Smooth muscle cell (in vitro differentiated cells): ENCODE measurements around the gene NEDD4. TPM values are rescaled to one million over a fixed set of nuclear protein-coding genes. Genes with fewer than 3 reads are reported as not detected.
"Not testable (repeated sequence)": the region's sequence is repeated elsewhere in the genome, so short reads cannot be mapped to it uniquely, and the experiment has no call there.

ENCODE experiments used
- DNase-seq: peaks from one replicate; lab custom pipeline; 2025; ENCODE audit not compliant: unreplicated experiment; lab: John Stamatoyannopoulos, UW
- H2AFZ ChIP-seq: fragments of 200-600 bp; sonication (generic); 2 replicates; pipeline ENCODE4 v1.6.0; 2016; ENCODE audit warnings: antibody characterized with exemption, low read depth, mild to moderate bottlenecking
- H3F3A ChIP-seq: fragments of 200-600 bp; sonication (generic); 2 replicates; pipeline ENCODE4 v1.6.0; 2017; ENCODE audit warnings: antibody characterized with exemption, low read depth
- H3K27ac ChIP-seq: fragments of 200-600 bp; sonication (generic); 2 replicates; pipeline ENCODE4 v1.5.1; 2016; ENCODE audit warnings: low read depth, mild to moderate bottlenecking
- H3K27me3 ChIP-seq: fragments of 200-600 bp; sonication (generic); 2 replicates; pipeline ENCODE4 v1.6.1; 2016; ENCODE audit warnings: low read depth, mild to moderate bottlenecking
- H3K36me3 ChIP-seq: fragments of 200-600 bp; sonication (generic); 2 replicates; pipeline ENCODE4 v1.5.1; 2016; ENCODE audit warnings: low read depth
- H3K4me1 ChIP-seq: fragments of 200-600 bp; sonication (generic); 2 replicates; pipeline ENCODE4 v1.5.1; 2016; ENCODE audit warnings: low read depth
- H3K4me2 ChIP-seq: fragments of 200-600 bp; sonication (generic); 2 replicates; pipeline ENCODE4 v1.6.0; 2016; ENCODE audit warnings: mild to moderate bottlenecking
- H3K4me3 ChIP-seq: fragments of 200-600 bp; sonication (generic); 2 replicates; pipeline ENCODE4 v1.5.1; 2016; ENCODE audit warnings: mild to moderate bottlenecking
- H3K79me2 ChIP-seq: fragments of 200-600 bp; sonication (generic); 2 replicates; pipeline ENCODE4 v1.6.0; 2016; ENCODE audit warnings: low read depth, mild to moderate bottlenecking
- H3K9ac ChIP-seq: fragments of 200-600 bp; sonication (generic); 2 replicates; pipeline ENCODE4 v1.6.0; 2016; ENCODE audit warnings: low read depth
- H3K9me3 ChIP-seq: fragments of 200-600 bp; sonication (generic); replicated peaks from 2 replicates; pipeline ENCODE4 v1.5.1; 2016; ENCODE audit warnings: low read depth
- H4K20me1 ChIP-seq: fragments of 200-600 bp; sonication (generic); 2 replicates; pipeline ENCODE4 v1.6.0; 2016; ENCODE audit warnings: low read depth
- CTCF ChIP-seq: fragments of 200-600 bp; sonication (generic); IDR thresholded peaks from 2 replicates; pipeline ENCODE4 v1.5.1; 2017; ENCODE audit warnings: borderline replicate concordance, mild to moderate bottlenecking, antibody characterized with exemption; ENCODE audit not compliant: insufficient read depth, poor library complexity, severe bottlenecking
- WGBS: methylation state at CpG from one replicate; pipeline ENCODE4 v1.1.7; 2016; ENCODE audit warnings: low lambda C conversion rate; 5-methylcytosine and 5-hydroxymethylcytosine counted together
- polyA plus RNA-seq: library from polyadenylated mRNA; unstranded; fragments of >200 nt; fragmentation: Nextera tagmentation; extraction: Ambion mirVana; gene quantifications from 2 replicates; pipeline ENCODE4 v1.2.1, GENCODE V29; 2016
- total RNA-seq: library from RNA; depleted of rRNA; stranded (reverse); fragments of >200 nt; gene quantifications from 2 replicates; pipeline ENCODE4 v1.2.3, GENCODE V29; 2014

Gene NEDD4
- total and polyA plus RNA-seq, 2 experiments from 2014 or later = 6.6 to 34.5 TPM

GRCh38 chr15:56016281-56016680 lies 22.9 kb upstream of the NEDD4 start:
- no peaks in the 10 kb centered on the region for H3K36me3 ChIP-seq
- no peaks in the 10 kb centered on the region for H3K27me3 ChIP-seq
- no peak for DNase-seq
- H3K79me2 ChIP-seq = no peaks in the 10 kb centered on the region
- H3K4me3 ChIP-seq = no peak overlapping the region
- H3K9ac ChIP-seq = no peak overlapping the region
- H3K9me3 ChIP-seq = no peaks in the 10 kb centered on the region
- no peak overlapping the region for H3K4me2 ChIP-seq
- no peak overlapping the region for H3K27ac ChIP-seq
- WGBS = 74% methylated on average over 3 of the region's 3 CpGs
- no peak overlapping the region for H2AFZ ChIP-seq
- H4K20me1 ChIP-seq = no peaks in the 10 kb centered on the region
- TF ChIP-seq CTCF = no peak
- no peaks in the 10 kb centered on the region for H3K4me1 ChIP-seq
- H3F3A ChIP-seq = no peaks in the 10 kb centered on the region

- H3K36me3 ChIP-seq = no peaks in the 10 kb centered on the region
- no peaks in the 10 kb centered on the region for H3K4me1 ChIP-seq
- DNase-seq = no peak
- TF ChIP-seq CTCF = no peak
- H3K9me3 ChIP-seq = no peaks in the 10 kb centered on the region
- H3K4me2 ChIP-seq = no peak overlapping the region
- no peaks in the 10 kb centered on the region for H3F3A ChIP-seq
- H3K79me2 ChIP-seq = no peaks in the 10 kb centered on the region
- H4K20me1 ChIP-seq = no peaks in the 10 kb centered on the region
- H2AFZ ChIP-seq = no peak overlapping the region
- H3K27ac ChIP-seq = no peak overlapping the region
- H3K27me3 ChIP-seq = no peaks in the 10 kb centered on the region
- no peak overlapping the region for H3K9ac ChIP-seq
- WGBS = 93% methylated on average over 4 of the region's 4 CpGs
- no peak overlapping the region for H3K4me3 ChIP-seq
These were observed 21.3 kb upstream of the NEDD4 start for GRCh38 chr15:56014677-56015076.

GRCh38 chr15:56007053-56007452 lies 13.6 kb upstream of the NEDD4 start:
- not testable (repeated sequence) for H3K36me3 ChIP-seq, H3K4me1 ChIP-seq, H3F3A ChIP-seq, H3K27ac ChIP-seq, H4K20me1 ChIP-seq, H3K27me3 ChIP-seq, H3K9ac ChIP-seq, H3K9me3 ChIP-seq, DNase-seq, H3K79me2 ChIP-seq
- H2AFZ ChIP-seq = peak overlapping the region; percentile 89
- peak overlapping the region; percentile 86 for H3K4me2 ChIP-seq
- peak overlapping the region; percentile 54 for H3K4me3 ChIP-seq
- WGBS = 5% methylated on average over 15 of the region's 40 CpGs

- peak overlapping the region; percentile 80 for H3K4me2 ChIP-seq
- DNase-seq, H4K20me1 ChIP-seq, H3F3A ChIP-seq, H3K27me3 ChIP-seq, H3K79me2 ChIP-seq, H3K27ac ChIP-seq, H3K9ac ChIP-seq, H3K4me1 ChIP-seq, H3K36me3 ChIP-seq, H3K9me3 ChIP-seq: not testable (repeated sequence)
- peak overlapping the region; percentile 54 for H3K4me3 ChIP-seq
- peak overlapping the region; percentile 71 for H2AFZ ChIP-seq
- WGBS = 68% methylated on average over 5 of the region's 5 CpGs
These were observed 13.0 kb upstream of the NEDD4 start for GRCh38 chr15:56006371-56006770.

- WGBS = 76% methylated on average over 1 of the region's 1 CpG
- H2AFZ ChIP-seq, H4K20me1 ChIP-seq: not testable (repeated sequence)
These were observed 10.9 kb upstream of the NEDD4 start for GRCh38 chr15:56004281-56004680.

GRCh38 chr15:56003777-56004176 lies 10.4 kb upstream of the NEDD4 start:
- not testable (repeated sequence) for H3K79me2 ChIP-seq, H3K9ac ChIP-seq, H3K4me3 ChIP-seq, H3K36me3 ChIP-seq, H2AFZ ChIP-seq, H4K20me1 ChIP-seq, H3K27me3 ChIP-seq, DNase-seq, H3K4me2 ChIP-seq, H3F3A ChIP-seq, H3K9me3 ChIP-seq, H3K27ac ChIP-seq, H3K4me1 ChIP-seq
- WGBS = 83% methylated on average over 1 of the region's 1 CpG

More at GRCh38 chr15:56004281-56004680, 10.9 kb upstream of the NEDD4 start:
- H3K36me3 ChIP-seq, H3K9ac ChIP-seq, H3K9me3 ChIP-seq, H3K4me3 ChIP-seq, H3K79me2 ChIP-seq, H3K4me2 ChIP-seq, H3K27ac ChIP-seq, H3K4me1 ChIP-seq, DNase-seq, H3F3A ChIP-seq, H3K27me3 ChIP-seq: not testable (repeated sequence)

GRCh38 chr15:56003277-56003676 lies 9.9 kb upstream of the NEDD4 start:
- not testable (repeated sequence) for DNase-seq, H3K4me1 ChIP-seq, H3K9ac ChIP-seq, H3K36me3 ChIP-seq, H3F3A ChIP-seq, H3K4me2 ChIP-seq, H3K79me2 ChIP-seq, H3K27ac ChIP-seq, H2AFZ ChIP-seq, H3K27me3 ChIP-seq, H3K9me3 ChIP-seq, H4K20me1 ChIP-seq, H3K4me3 ChIP-seq
